Measurements from ENCODE around the gene RASSF3. TPM values are rescaled to one million over a fixed set of nuclear protein-coding genes. Genes with fewer than 3 reads are reported as not detected.
"Not testable (repeated sequence)": the region's sequence is repeated elsewhere in the genome, so short reads cannot be mapped to it uniquely, and the experiment has no call there.

RASSF3 gene
- total and polyA plus RNA-seq, 4 donors: 26.7 to 60.9 (median 33.5) TPM

- H3K27ac ChIP-seq (ENCODE audit: low read depth in 1 of 2, low read length in 1 of 2): no peak overlapping the region
- H3K36me3 ChIP-seq (ENCODE audit: control insufficient read depth in 4 of 4, insufficient read depth in 4 of 4, low read length in 4 of 4): peaks cover 3 to 13% (median 8%) of the 10 kb centered on the region in 4 donors
- H3K4me1 ChIP-seq (ENCODE audit: control insufficient read depth in 5 of 5, insufficient read depth in 5 of 5, low read length in 5 of 5): peaks cover 3 to 14% (median 6%) of the 10 kb centered on the region in 5 donors
Measured at GRCh38 chr12:64688715-64689114, 78.4 kb downstream of the RASSF3 start.

GRCh38 chr12:64690236-64690635 is 79.9 kb downstream of the RASSF3 start:
- H3K9me3 ChIP-seq (ENCODE audit: control insufficient read depth in 4 of 4, insufficient read depth in 3 of 4, low read length in 3 of 4); H3K27ac ChIP-seq (ENCODE audit: low read depth in 1 of 2, low read length in 1 of 2); DNase-seq; H3K27me3 ChIP-seq (ENCODE audit: control insufficient read depth in 3 of 3, insufficient read depth in 3 of 3, low read length in 2 of 3); H3K9ac ChIP-seq (ENCODE audit: insufficient read depth in 1 of 2, low read length in 2 of 2); ATAC-seq (ENCODE audit: insufficient read depth, low FRiP score); H3K4me3 ChIP-seq: not testable (repeated sequence)
- WGBS, 2 donors: 98% methylated on average over 6 of the region's 6 CpGs
- Histone ChIP-seq H3K4me1 (ENCODE audit: control insufficient read depth in 5 of 5, insufficient read depth in 5 of 5, low read length in 5 of 5) (peaks cover 3 to 10% (median 6%) of the 10 kb centered on the region in 5 donors), H3K36me3 (ENCODE audit: control insufficient read depth in 4 of 4, insufficient read depth in 4 of 4, low read length in 4 of 4) (peaks cover 6 to 18% (median 14%) of the 10 kb centered on the region in 4 donors)

More at GRCh38 chr12:64688715-64689114, 78.4 kb downstream of the RASSF3 start:
- no peak for DNase-seq
- Histone ChIP-seq H3K27me3 (ENCODE audit: control insufficient read depth in 3 of 3, insufficient read depth in 3 of 3, low read length in 2 of 3) (no peaks in the 10 kb centered on the region), H3K9ac (ENCODE audit: insufficient read depth in 1 of 2, low read length in 2 of 2) (no peak overlapping the region), H3K9me3 (ENCODE audit: control insufficient read depth in 4 of 4, insufficient read depth in 3 of 4, low read length in 3 of 4) (no peaks in the 10 kb centered on the region), H3K4me3 (no peak overlapping the region)
- TF ChIP-seq, protein P1, sequence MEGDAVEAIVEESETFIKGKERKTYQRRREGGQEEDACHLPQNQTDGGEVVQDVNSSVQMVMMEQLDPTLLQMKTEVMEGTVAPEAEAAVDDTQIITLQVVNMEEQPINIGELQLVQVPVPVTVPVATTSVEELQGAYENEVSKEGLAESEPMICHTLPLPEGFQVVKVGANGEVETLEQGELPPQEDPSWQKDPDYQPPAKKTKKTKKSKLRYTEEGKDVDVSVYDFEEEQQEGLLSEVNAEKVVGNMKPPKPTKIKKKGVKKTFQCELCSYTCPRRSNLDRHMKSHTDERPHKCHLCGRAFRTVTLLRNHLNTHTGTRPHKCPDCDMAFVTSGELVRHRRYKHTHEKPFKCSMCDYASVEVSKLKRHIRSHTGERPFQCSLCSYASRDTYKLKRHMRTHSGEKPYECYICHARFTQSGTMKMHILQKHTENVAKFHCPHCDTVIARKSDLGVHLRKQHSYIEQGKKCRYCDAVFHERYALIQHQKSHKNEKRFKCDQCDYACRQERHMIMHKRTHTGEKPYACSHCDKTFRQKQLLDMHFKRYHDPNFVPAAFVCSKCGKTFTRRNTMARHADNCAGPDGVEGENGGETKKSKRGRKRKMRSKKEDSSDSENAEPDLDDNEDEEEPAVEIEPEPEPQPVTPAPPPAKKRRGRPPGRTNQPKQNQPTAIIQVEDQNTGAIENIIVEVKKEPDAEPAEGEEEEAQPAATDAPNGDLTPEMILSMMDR (IDR thresholded peaks at IDR 0.05; ENCODE audit: control extremely low read depth, extremely low read depth): no peak
- WGBS, 2 donors: 88 to 95% methylated on average over 7 of the region's 7 CpGs
- ATAC-seq (ENCODE audit: insufficient read depth, low FRiP score): no peak

DNA sequence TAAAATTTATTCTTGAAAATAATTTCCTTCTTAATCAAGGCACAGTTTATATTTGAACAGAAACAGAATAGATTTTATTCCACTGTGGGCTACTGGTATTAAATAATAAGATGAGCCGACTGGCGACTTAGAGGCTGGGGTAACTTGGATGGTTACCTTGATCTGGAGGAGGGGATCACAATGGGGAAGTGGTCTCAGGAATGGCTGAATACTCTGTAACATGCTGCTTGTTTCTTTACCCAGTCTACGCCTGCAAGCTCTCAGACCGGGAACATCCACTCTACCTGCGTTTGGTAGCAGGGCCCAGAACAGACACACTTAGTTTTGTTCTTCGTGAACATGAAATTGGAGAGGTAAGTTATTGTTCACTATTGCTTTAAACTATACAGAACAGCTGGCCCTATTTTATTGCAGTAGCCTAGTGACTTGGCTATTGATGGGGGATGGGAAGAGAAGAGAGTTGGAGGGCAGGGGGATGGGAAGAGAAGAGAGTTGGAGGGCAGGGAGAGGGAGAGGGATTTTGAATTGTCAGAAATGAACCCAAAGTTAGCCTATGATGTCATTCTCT is 81.0 kb downstream of the RASSF3 start:
- TF ChIP-seq, protein P1 (IDR thresholded peaks at IDR 0.05; ENCODE audit: control extremely low read depth, extremely low read depth): no peak
- DNase-seq (peak in 1 of 3 donors; percentile 53), ATAC-seq (ENCODE audit: insufficient read depth, low FRiP score) (no peak)
- Histone ChIP-seq H3K9me3 (ENCODE audit: control insufficient read depth in 4 of 4, insufficient read depth in 3 of 4, low read length in 3 of 4) (no peaks in the 10 kb centered on the region), H3K27me3 (ENCODE audit: control insufficient read depth in 3 of 3, insufficient read depth in 3 of 3, low read length in 2 of 3) (no peaks in the 10 kb centered on the region), H3K4me1 (ENCODE audit: control insufficient read depth in 5 of 5, insufficient read depth in 5 of 5, low read length in 5 of 5) (peaks cover 3 to 10% (median 6%) of the 10 kb centered on the region in 5 donors), H3K36me3 (ENCODE audit: control insufficient read depth in 4 of 4, insufficient read depth in 4 of 4, low read length in 4 of 4) (peaks cover 3 to 16% (median 15%) of the 10 kb centered on the region in 4 donors), H3K27ac (ENCODE audit: low read depth in 1 of 2, low read length in 1 of 2) (no peak overlapping the region), H3K4me3 (no peak overlapping the region), H3K9ac (ENCODE audit: insufficient read depth in 1 of 2, low read length in 2 of 2) (no peak overlapping the region)
- WGBS, 2 donors: 92 to 97% methylated on average over 6 of the region's 6 CpGs

GRCh38 chr12:64691795-64692583 is 81.7 kb downstream of the RASSF3 start:
- peak in 2 of 3 donors; percentile 47 to 57 for DNase-seq
- peak; percentile 53 for ATAC-seq (ENCODE audit: insufficient read depth, low FRiP score)
- no peaks in the 10 kb centered on the region for H3K27me3 ChIP-seq (ENCODE audit: control insufficient read depth in 3 of 3, insufficient read depth in 3 of 3, low read length in 2 of 3)
- peaks cover 3 to 10% (median 6%) of the 10 kb centered on the region in 5 donors for H3K4me1 ChIP-seq (ENCODE audit: control insufficient read depth in 5 of 5, insufficient read depth in 5 of 5, low read length in 5 of 5)
- no peak overlapping the region for H3K9ac ChIP-seq (ENCODE audit: insufficient read depth in 1 of 2, low read length in 2 of 2)
- peaks cover 3 to 16% (median 15%) of the 10 kb centered on the region in 4 donors for H3K36me3 ChIP-seq (ENCODE audit: control insufficient read depth in 4 of 4, insufficient read depth in 4 of 4, low read length in 4 of 4)
- 44 to 45% methylated on average over 2 of the region's 2 CpGs for WGBS, 2 donors
- H3K27ac ChIP-seq (ENCODE audit: low read depth in 1 of 2, low read length in 1 of 2): no peak overlapping the region
- no peaks in the 10 kb centered on the region for H3K9me3 ChIP-seq (ENCODE audit: control insufficient read depth in 4 of 4, insufficient read depth in 3 of 4, low read length in 3 of 4)
- TF ChIP-seq, protein P1 (IDR thresholded peaks at IDR 0.05; ENCODE audit: control extremely low read depth, extremely low read depth): no peak
- H3K4me3 ChIP-seq: no peak overlapping the region

All from lung (tissue), 12 donors.